ENCODE measurements around the gene GCAT.

Gene GCAT

GRCh38 chr22:37824674-37825641 is 17.2 kb downstream of the GCAT start:
- no peaks in the 10 kb centered on the region for H3K27me3 ChIP-seq (ENCODE audit: low read length)
- no peak for TF ChIP-seq EZH2phosphoT487 (conservative IDR thresholded peaks at IDR 0.05; ENCODE audit: low read length)
- TF ChIP-seq CTCF (IDR thresholded peaks at IDR 0.05; ENCODE audit: insufficient read depth, low read length, poor library complexity, severe bottlenecking), result no peak
- H3K36me3 ChIP-seq (ENCODE audit: low read length), result no peaks in the 10 kb centered on the region
- H3K9me3 ChIP-seq (ENCODE audit: insufficient read depth, low read length), result no peaks in the 10 kb centered on the region
- no peaks in the 10 kb centered on the region for H3K79me2 ChIP-seq (ENCODE audit: insufficient read depth, low read length)
- H3K9me2 ChIP-seq (replicated peaks; ENCODE audit: insufficient read depth, low read length), result no peaks in the 10 kb centered on the region
- H3F3A ChIP-seq (ENCODE audit: insufficient read depth), result no peaks in the 10 kb centered on the region
- H3K9ac ChIP-seq (ENCODE audit: low read length), result no peak overlapping the region
- no peaks in the 10 kb centered on the region for H4K20me1 ChIP-seq (ENCODE audit: low read depth, low read length)
- H3K4me3 ChIP-seq (ENCODE audit: insufficient read depth, low read length, poor library complexity, severe bottlenecking), result no peak overlapping the region
- no peak overlapping the region for H3K4me2 ChIP-seq (ENCODE audit: low read depth, low read length, poor library complexity, severe bottlenecking)
- H3K27ac ChIP-seq (ENCODE audit: low read depth, low read length), result no peak overlapping the region
- no peak overlapping the region for H2AFZ ChIP-seq (ENCODE audit: low read depth, low read length, severe bottlenecking)

GRCh38 chr22:37827056-37827455 is 19.3 kb downstream of the GCAT start:
- Histone ChIP-seq H3K4me3 (ENCODE audit: insufficient read depth, low read length, poor library complexity, severe bottlenecking) (no peak overlapping the region), H3K79me2 (ENCODE audit: insufficient read depth, low read length) (no peaks in the 10 kb centered on the region), H4K20me1 (ENCODE audit: low read depth, low read length) (no peaks in the 10 kb centered on the region), H3K9me2 (replicated peaks; ENCODE audit: insufficient read depth, low read length) (no peaks in the 10 kb centered on the region), H3K27me3 (ENCODE audit: low read length) (no peaks in the 10 kb centered on the region), H2AFZ (ENCODE audit: low read depth, low read length, severe bottlenecking) (no peak overlapping the region), H3K27ac (ENCODE audit: low read depth, low read length) (no peak overlapping the region), H3K9ac (ENCODE audit: low read length) (no peak overlapping the region), H3F3A (ENCODE audit: insufficient read depth) (no peaks in the 10 kb centered on the region), H3K36me3 (ENCODE audit: low read length) (no peaks in the 10 kb centered on the region), H3K4me2 (ENCODE audit: low read depth, low read length, poor library complexity, severe bottlenecking) (no peak overlapping the region), H3K9me3 (ENCODE audit: insufficient read depth, low read length) (no peaks in the 10 kb centered on the region)
- TF ChIP-seq EZH2phosphoT487 (conservative IDR thresholded peaks at IDR 0.05; ENCODE audit: low read length), result no peak
- TF ChIP-seq CTCF (IDR thresholded peaks at IDR 0.05; ENCODE audit: insufficient read depth, low read length, poor library complexity, severe bottlenecking), result no peak

GRCh38 chr22:37830093-37830842 is 22.5 kb downstream of the GCAT start:
- H3K79me2 ChIP-seq (ENCODE audit: insufficient read depth, low read length), result no peaks in the 10 kb centered on the region
- H3K9me3 ChIP-seq (ENCODE audit: insufficient read depth, low read length), result no peaks in the 10 kb centered on the region
- no peak overlapping the region for H3K27ac ChIP-seq (ENCODE audit: low read depth, low read length)
- no peaks in the 10 kb centered on the region for H3K27me3 ChIP-seq (ENCODE audit: low read length)
- no peak overlapping the region for H2AFZ ChIP-seq (ENCODE audit: low read depth, low read length, severe bottlenecking)
- no peaks in the 10 kb centered on the region for H3F3A ChIP-seq (ENCODE audit: insufficient read depth)
- no peaks in the 10 kb centered on the region for H3K9me2 ChIP-seq (replicated peaks; ENCODE audit: insufficient read depth, low read length)
- no peak overlapping the region for H3K9ac ChIP-seq (ENCODE audit: low read length)
- TF ChIP-seq EZH2phosphoT487 (conservative IDR thresholded peaks at IDR 0.05; ENCODE audit: low read length), result no peak
- TF ChIP-seq CTCF (IDR thresholded peaks at IDR 0.05; ENCODE audit: insufficient read depth, low read length, poor library complexity, severe bottlenecking), result no peak
- no peaks in the 10 kb centered on the region for H4K20me1 ChIP-seq (ENCODE audit: low read depth, low read length)
- no peaks in the 10 kb centered on the region for H3K36me3 ChIP-seq (ENCODE audit: low read length)
- H3K4me3 ChIP-seq (ENCODE audit: insufficient read depth, low read length, poor library complexity, severe bottlenecking), result no peak overlapping the region
- no peak overlapping the region for H3K4me2 ChIP-seq (ENCODE audit: low read depth, low read length, poor library complexity, severe bottlenecking)
